Embryonic facial prominence (tissue), 1 donor: ENCODE results near the gene SULT1B1.
"Not testable (repeated sequence)": the region's sequence is repeated elsewhere in the genome, so short reads cannot be mapped to it uniquely, and the experiment has no call there.

Source experiments
- DNase-seq: peaks from one replicate; pipeline ENCODE4 v3.0.0-alpha.2; 2016; ENCODE audit errors: extremely low spot score

The SULT1B1 gene

GRCh38 chr4:69760455-69760854 is at the start of gene SULT1B1:
TSS of gene SULT1B1 (minus strand) at chr4:69760620. CDS start at chr4:69755217, 5,403 bp downstream.
- no peak for DNase-seq

GRCh38 chr4:69800599-69800998 is 40.2 kb upstream of the SULT1B1 start:
- no peak for DNase-seq

- no peak for DNase-seq
These were observed 38.9 kb upstream of the SULT1B1 start for GRCh38 chr4:69799337-69799736.

- no peak for DNase-seq
These were observed 33.3 kb upstream of the SULT1B1 start for GRCh38 chr4:69793732-69794131.

GRCh38 chr4:69787879-69788278 is 27.5 kb upstream of the SULT1B1 start:
- DNase-seq, result no peak

- DNase-seq, result peak; percentile 7
These were observed 26.1 kb upstream of the SULT1B1 start for GRCh38 chr4:69786547-69786946.

- no peak for DNase-seq
These were observed 24.9 kb upstream of the SULT1B1 start for GRCh38 chr4:69785211-69785831.

GRCh38 chr4:69782651-69783310 is 22.4 kb upstream of the SULT1B1 start:
- DNase-seq, result no peak

- no peak for DNase-seq
These were observed 21.3 kb upstream of the SULT1B1 start for GRCh38 chr4:69781458-69782418.

DNA sequence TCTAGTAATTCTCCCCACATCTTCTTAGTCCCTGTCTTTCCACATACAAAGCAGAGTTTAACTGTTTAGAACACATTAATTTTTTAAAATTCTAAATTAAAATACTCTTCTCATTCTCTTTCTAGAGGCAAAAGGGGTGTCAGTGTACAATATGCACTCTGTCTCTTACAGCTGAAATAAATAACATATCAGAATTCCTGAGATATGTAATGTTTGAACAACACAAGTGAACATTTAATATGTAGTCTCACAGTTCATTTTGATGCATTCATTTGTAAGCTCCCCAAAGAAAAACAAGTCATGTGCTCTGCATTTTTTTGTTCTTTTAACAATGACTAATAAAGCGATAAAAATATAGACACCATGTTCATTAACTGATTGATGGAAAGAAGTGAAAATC is 19.7 kb upstream of the SULT1B1 start:
- no peak for DNase-seq

DNA sequence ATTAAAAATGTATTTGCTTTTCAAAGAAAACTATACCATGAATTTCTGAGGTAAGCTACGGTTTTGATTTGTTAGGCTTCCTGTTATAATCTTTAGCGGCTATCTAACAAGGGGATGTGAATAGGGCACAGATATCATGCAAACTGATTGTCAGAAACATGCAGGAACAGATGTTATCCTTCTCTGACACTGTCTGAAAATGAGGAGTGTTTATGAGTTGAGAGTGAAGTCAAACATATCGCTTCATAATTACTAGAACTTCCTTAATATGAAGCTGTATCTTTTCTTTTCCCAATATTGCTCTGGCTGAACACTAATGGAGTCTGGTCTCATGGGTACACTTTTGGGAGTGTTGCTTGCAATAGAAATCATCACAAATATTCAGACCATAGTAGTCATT is 16.3 kb upstream of the SULT1B1 start:
- DNase-seq, result no peak

DNA sequence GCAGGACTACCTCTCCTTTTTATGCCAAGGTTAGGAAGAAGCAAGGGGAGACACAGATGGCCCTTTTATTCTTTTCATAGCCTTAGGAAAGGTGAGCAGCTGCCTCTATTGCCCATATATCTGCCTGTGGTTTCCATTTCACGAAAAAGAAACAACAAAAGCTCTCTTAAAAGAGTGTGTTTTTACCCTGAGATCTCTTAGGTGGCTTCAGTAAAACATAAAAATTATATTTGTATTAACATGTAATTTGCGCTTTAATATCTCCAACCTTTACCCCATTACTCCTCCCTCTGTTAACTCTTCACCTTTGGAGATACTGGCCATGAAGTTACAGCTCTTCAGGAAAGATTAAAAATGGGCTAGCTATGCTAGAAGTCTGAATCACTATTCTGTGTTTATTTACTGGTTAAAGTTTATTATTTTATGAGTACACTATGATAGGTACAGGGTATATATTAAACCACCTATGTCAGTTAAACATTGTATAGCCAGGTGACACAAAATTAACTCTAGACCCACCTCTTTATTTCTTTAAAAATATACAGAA is 15.0 kb upstream of the SULT1B1 start:
- no peak for DNase-seq

- DNase-seq, result no peak
These were observed 13.1 kb upstream of the SULT1B1 start for GRCh38 chr4:69773484-69773883.

GRCh38 chr4:69768554-69768953 is 8.1 kb upstream of the SULT1B1 start:
- DNase-seq, result not testable (repeated sequence)

DNA sequence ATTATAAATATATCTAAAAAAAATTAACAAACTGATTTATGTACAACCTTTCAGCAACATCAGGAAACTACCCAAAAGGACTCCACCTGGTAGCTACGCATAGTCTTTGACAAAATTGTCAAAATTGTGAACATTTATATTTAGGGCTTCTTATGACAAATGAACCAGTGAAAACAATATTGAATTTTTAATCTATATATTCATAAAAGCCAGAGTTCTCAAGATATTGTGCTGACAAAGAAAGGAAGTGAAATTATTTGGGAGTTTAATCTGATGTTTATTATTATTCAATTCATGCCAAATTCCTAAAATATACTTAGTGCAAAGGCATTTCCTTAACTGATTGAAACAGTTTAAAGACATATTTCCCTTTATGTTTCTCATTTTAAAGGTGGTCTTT is 5.3 kb upstream of the SULT1B1 start:
- no peak for DNase-seq

DNA sequence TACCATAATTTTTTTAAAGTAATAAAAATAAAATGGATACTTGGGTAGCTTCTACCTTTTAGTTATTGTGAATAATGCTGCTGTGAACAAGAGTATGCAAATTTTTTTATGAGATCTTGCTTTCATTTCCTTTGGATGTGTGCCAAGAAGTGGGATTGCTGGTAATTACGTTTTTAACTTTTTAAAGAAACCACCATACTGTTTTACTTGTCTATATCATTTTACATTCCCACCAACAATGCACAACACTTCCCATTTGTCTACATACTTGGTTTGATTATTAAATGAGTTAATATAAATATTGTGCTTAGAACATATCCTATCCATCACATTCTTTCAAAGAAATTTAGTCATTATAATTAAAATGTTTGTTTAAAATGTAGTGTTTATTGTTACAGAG is 3.9 kb upstream of the SULT1B1 start:
- no peak for DNase-seq

- DNase-seq, result no peak
These were observed 2.8 kb upstream of the SULT1B1 start for GRCh38 chr4:69763233-69763632.

- no peak for DNase-seq
These were observed 1.2 kb downstream of the SULT1B1 start for GRCh38 chr4:69759189-69759604.

DNA sequence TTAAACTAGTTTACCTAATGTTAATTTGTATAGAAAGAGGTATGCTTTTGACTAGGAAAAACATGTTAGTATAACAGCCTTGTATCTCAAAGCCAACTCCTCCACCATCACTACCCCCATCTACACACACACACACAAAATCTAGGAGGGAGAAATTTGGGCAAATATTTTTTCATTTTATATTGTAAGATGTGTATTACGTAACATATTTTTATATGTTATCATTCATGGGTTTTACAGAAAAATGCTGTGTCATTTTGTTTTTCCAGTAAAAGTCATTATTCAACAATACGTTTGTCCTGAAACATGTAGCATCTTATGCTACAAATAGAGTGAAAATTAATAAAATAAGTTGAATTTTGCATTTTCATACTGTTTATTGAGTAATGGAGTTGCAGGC is 3.0 kb downstream of the SULT1B1 start:
- no peak for DNase-seq

DNA sequence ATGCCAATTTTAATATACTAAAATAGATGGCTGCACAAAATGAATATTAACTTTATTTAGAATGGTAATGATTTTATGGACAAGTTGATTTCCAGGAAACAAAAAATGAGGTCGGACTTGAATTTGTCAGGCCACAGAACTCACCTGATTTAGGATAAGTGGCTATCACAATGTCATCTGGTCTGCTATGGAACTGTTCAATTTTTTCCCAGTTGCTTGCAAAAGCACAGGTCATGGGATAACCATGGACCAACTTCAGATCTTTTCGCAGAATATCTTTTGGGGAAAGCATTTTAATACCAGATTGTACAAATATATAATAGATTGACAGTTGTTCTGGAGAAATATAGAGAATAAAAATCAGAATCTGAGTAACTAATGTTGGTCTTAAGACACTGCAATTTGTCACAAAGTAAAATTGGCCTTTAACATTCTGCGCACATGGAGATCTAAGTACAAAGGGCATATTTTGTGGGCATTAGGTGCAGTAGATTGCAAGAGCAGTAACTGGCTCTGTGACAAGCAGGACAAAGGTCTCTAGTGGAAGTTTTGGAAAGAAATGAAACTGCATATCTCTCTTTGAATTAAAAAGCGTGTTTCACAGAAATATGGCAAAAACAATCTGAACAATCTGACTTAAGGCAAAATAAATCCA is 5.4 kb downstream of the SULT1B1 start:
- no peak for DNase-seq

GRCh38 chr4:69753686-69754085 is 6.7 kb downstream of the SULT1B1 start:
- no peak for DNase-seq

DNA sequence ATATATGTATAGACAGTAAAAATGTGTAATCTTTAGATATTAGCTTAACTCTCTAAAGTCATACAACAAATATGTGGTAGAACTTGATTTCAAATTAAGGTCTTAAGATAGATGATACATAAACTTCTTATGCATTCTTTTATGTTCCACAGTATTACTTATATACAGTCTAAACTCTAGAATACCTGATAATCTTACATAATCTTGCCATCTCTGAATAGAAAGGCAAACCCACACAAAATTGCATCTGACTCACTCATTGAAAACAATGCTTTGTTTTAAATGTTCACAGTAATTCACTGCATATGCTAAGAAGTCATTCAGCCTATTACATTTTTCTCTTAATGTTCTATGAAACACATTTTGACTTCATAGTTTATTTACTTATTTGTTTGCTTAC is 10.1 kb downstream of the SULT1B1 start:
- DNase-seq, result no peak
